Neural progenitor cell (in vitro differentiated cells): ENCODE results near the gene SPHKAP. TPM values are rescaled to one million over a fixed set of nuclear protein-coding genes. Genes with fewer than 3 reads are reported as not detected.
A peak's percentile ranks its signal among the peaks of the same experiment; 100 is the strongest.
"Not testable (repeated sequence)": the region's sequence is repeated elsewhere in the genome, so short reads cannot be mapped to it uniquely, and the experiment has no call there.

ENCODE experiments used
- DNase-seq: peaks from one replicate; pipeline ENCODE4 v3.0.0-alpha.2; 2016; ENCODE audit warnings: low spot score
- H2AFZ ChIP-seq: fragments of 200-600 bp; sonication (generic); replicated peaks from 2 replicates; pipeline ENCODE4 v1.6.1; 2016; ENCODE audit warnings: antibody characterized with exemption
- H3F3A ChIP-seq: fragments of 200-600 bp; sonication (generic); 2 replicates; pipeline ENCODE4 v1.6.1; 2016; ENCODE audit warnings: antibody characterized with exemption, low read depth
- H3K27ac ChIP-seq: fragments of 200-600 bp; sonication (generic); 2 replicates; pipeline ENCODE4 v1.5.1; 2016; ENCODE audit warnings: mild to moderate bottlenecking
- H3K27me3 ChIP-seq: fragments of 200-600 bp; sonication (generic); 2 replicates; pipeline ENCODE4 v1.6.1; 2016; ENCODE audit warnings: mild to moderate bottlenecking, moderate library complexity
- H3K36me3 ChIP-seq: fragments of 200-600 bp; sonication (generic); 2 replicates; pipeline ENCODE4 v1.5.1; 2016
- H3K4me1 ChIP-seq: fragments of 200-600 bp; sonication (generic); 2 replicates; pipeline ENCODE4 v1.6.1; 2016; ENCODE audit warnings: mixed run types
- H3K4me2 ChIP-seq: fragments of 200-600 bp; sonication (generic); 2 replicates; pipeline ENCODE4 v1.6.1; 2016
- H3K4me3 ChIP-seq: fragments of 200-600 bp; sonication (generic); 2 replicates; pipeline ENCODE4 v1.5.1; 2016
- H3K79me2 ChIP-seq: fragments of 200-600 bp; sonication (generic); 2 replicates; pipeline ENCODE4 v1.6.1; 2016; ENCODE audit warnings: low read depth
- H3K9ac ChIP-seq: fragments of 200-600 bp; sonication (generic); 2 replicates; pipeline ENCODE4 v1.6.1; 2016
- H3K9me3 ChIP-seq: fragments of 200-600 bp; sonication (generic); 2 replicates; pipeline ENCODE4 v1.5.1; 2016; ENCODE audit warnings: low read depth
- H4K20me1 ChIP-seq: fragments of 200-600 bp; sonication (generic); 2 replicates; pipeline ENCODE4 v1.6.1; 2016; ENCODE audit warnings: low read depth
- H3K27ac Mint-ChIP-seq: 3 replicates; pipeline ENCODE4 v1.8.0; 2021; ENCODE audit warnings: mixed read lengths
- H3K27me3 Mint-ChIP-seq: 2 replicates; pipeline ENCODE4 v1.8.0; 2022; ENCODE audit warnings: low read depth, mild to moderate bottlenecking, inconsistent platforms, moderate library complexity, mixed read lengths; ENCODE audit not compliant: insufficient read depth
- H3K36me3 Mint-ChIP-seq: 3 replicates; pipeline ENCODE4 v1.8.0; 2021; ENCODE audit warnings: mixed read lengths
- H3K4me1 Mint-ChIP-seq: 3 replicates; pipeline ENCODE4 v1.8.0; 2021; ENCODE audit warnings: mixed read lengths
- H3K4me3 Mint-ChIP-seq: 3 replicates; pipeline ENCODE4 v1.8.0; 2021; ENCODE audit warnings: mild to moderate bottlenecking, moderate library complexity, mixed read lengths
- H3K9me3 Mint-ChIP-seq: 3 replicates; pipeline ENCODE4 v1.8.0; 2020; ENCODE audit warnings: mixed read lengths
- CTCF ChIP-seq: fragments of 200-600 bp; sonication (generic); IDR thresholded peaks from 2 replicates; pipeline ENCODE4 v1.5.1; 2017; ENCODE audit warnings: antibody characterized with exemption, mild to moderate bottlenecking
- EZH2 ChIP-seq: fragments of 200-600 bp; sonication (generic); IDR thresholded peaks from 2 replicates; pipeline ENCODE4 v1.6.1; 2017; ENCODE audit warnings: antibody characterized with exemption, mild to moderate bottlenecking, moderate library complexity
- EZH2phosphoT487 ChIP-seq: fragments of 200-600 bp; sonication (generic); IDR thresholded peaks from 2 replicates; pipeline ENCODE4 v1.6.1; 2017; ENCODE audit warnings: antibody characterized with exemption
- total RNA-seq: library from RNA; depleted of rRNA; stranded (reverse); fragments of >200 nt; gene quantifications from 2 replicates; pipeline ENCODE4 v1.2.3, GENCODE V29; 2015; ENCODE audit warnings: low replicate concordance

SPHKAP gene
- total RNA-seq, 1 donor from 2014 or later = not detected

DNA sequence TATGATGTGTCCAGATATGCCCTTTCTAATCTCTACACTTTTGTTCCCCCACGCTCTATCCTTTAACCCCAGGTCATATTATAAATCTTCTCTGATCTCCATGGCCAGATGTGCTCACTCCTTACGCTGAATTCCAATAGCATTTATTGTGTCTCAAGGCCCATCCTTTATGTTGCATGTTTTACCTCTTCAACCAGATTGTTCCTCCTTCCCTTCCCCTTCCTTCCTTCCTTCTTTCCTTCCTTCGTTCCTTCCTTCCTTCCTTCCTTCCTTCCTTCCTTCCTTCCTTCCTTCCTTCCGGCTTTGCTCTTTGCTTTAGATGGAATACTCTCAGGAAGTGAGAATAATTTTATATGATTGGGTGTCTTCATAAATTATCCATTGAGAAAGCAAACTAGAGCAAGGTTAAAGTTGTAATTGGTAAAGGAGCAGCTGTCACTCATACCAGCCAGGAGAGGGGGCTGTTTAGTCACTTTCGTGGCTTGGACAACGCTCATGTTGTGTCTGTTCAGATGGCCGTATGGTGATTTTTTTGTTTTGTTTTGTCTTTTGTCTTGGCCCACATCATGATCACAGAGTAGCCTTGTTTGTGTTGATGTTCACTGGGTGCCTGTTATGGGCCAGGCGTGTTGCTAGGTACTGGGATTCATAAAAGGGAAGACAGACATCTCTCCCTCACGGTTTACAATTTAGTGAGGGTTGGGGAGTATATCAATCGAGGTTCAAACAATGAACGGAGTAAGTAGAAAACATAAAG, 242.0 kb downstream of the SPHKAP start:
- no peaks in the 10 kb centered on the region for H4K20me1 ChIP-seq
- no peaks in the 10 kb centered on the region for H3K36me3 ChIP-seq
- Mint-ChIP-seq H3K4me1 (peaks cover 2% of the 10 kb centered on the region), H3K9me3 (no peaks in the 10 kb centered on the region), H3K36me3 (no peaks in the 10 kb centered on the region), H3K4me3 (no peak overlapping the region), H3K27ac (no peak overlapping the region), H3K27me3 (peaks cover 3% of the 10 kb centered on the region)
- H3K79me2 ChIP-seq = no peaks in the 10 kb centered on the region
- H3K4me3 ChIP-seq = no peak overlapping the region
- peaks cover 5% of the 10 kb centered on the region for H3K4me1 ChIP-seq
- no peaks in the 10 kb centered on the region for H3K27me3 ChIP-seq
- H3K4me2 ChIP-seq = peak overlapping the region; percentile 41
- H3K9me3 ChIP-seq = no peaks in the 10 kb centered on the region
- H3F3A ChIP-seq = no peaks in the 10 kb centered on the region
- TF ChIP-seq CTCF = peak; percentile 86
- TF ChIP-seq EZH2 = no peak
- TF ChIP-seq EZH2phosphoT487 = no peak
- no peak overlapping the region for H3K9ac ChIP-seq
- DNase-seq = peak; percentile 83
- peak overlapping the region; percentile 99 for H2AFZ ChIP-seq
- no peak overlapping the region for H3K27ac ChIP-seq

DNA sequence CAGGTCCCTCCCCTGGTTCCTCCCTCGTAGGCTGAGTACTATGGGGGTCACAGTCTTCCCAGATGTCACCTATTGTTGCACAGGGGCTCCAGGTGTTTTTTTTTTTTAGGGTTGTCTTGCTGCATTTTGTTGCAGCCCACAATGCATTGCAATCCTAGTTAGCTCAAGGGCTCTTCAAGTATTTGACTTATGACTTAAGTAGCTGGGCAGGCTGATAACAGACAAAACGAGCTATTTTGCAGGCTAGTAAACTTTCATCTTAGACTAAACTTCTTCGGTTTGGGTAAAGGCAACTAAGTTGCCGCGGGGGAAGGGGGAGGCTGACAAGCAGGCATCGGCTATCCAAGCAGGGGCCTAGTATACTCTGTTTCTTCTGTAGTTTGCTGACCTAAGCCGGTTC, 245.2 kb downstream of the SPHKAP start:
- not testable (repeated sequence) for H3K4me1 Mint-ChIP-seq, H3K4me3 Mint-ChIP-seq, H4K20me1 ChIP-seq, H3K27me3 Mint-ChIP-seq, H3K4me2 ChIP-seq, DNase-seq, H3K27ac ChIP-seq, H3K36me3 Mint-ChIP-seq, H3K9me3 ChIP-seq, H3K36me3 ChIP-seq, H3K27me3 ChIP-seq, H3F3A ChIP-seq, H3K9me3 Mint-ChIP-seq, H3K79me2 ChIP-seq, H2AFZ ChIP-seq, H3K9ac ChIP-seq, H3K27ac Mint-ChIP-seq, H3K4me3 ChIP-seq, H3K4me1 ChIP-seq

- H3K36me3 Mint-ChIP-seq = no peaks in the 10 kb centered on the region
- H3K4me1 Mint-ChIP-seq = no peaks in the 10 kb centered on the region
- no peaks in the 10 kb centered on the region for H4K20me1 ChIP-seq
- no peaks in the 10 kb centered on the region for H3K9me3 ChIP-seq
- no peaks in the 10 kb centered on the region for H3K36me3 ChIP-seq
- H3K27me3 Mint-ChIP-seq = peaks cover 3% of the 10 kb centered on the region
- H3F3A ChIP-seq = no peaks in the 10 kb centered on the region
- no peak overlapping the region for H3K4me2 ChIP-seq
- no peak overlapping the region for H3K27ac Mint-ChIP-seq
- no peaks in the 10 kb centered on the region for H3K9me3 Mint-ChIP-seq
- no peak overlapping the region for H2AFZ ChIP-seq
- DNase-seq = peak; percentile 3
- no peaks in the 10 kb centered on the region for H3K4me1 ChIP-seq
- H3K9ac ChIP-seq = no peak overlapping the region
- no peak overlapping the region for H3K27ac ChIP-seq
- H3K79me2 ChIP-seq = no peaks in the 10 kb centered on the region
- H3K4me3 ChIP-seq = no peak overlapping the region
- no peak overlapping the region for H3K4me3 Mint-ChIP-seq
- no peaks in the 10 kb centered on the region for H3K27me3 ChIP-seq
- TF ChIP-seq CTCF (no peak), EZH2 (no peak), EZH2phosphoT487 (no peak)
These were observed 247.6 kb downstream of the SPHKAP start for GRCh38 chr2:227933884-227934283.

DNA sequence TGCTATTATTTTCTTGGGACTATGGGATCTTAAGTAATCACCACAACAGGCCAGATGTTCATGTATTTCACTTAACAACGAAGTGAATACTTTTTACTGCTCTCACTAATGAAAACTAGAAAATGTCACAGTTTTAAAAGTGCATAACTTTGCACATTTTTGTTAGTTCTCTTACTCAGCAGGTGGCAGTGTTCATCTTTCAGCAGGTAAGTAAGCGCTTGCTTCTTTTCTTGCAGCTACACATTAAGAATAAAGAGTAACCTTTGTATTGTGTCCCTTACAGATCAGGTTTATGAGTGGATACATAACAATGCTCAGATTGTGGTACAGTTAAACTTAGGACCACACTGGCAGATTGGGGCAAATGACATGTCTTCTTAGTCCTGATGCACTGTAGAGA, 249.1 kb downstream of the SPHKAP start:
- peaks cover 6% of the 10 kb centered on the region for H3K9me3 Mint-ChIP-seq
- H3K27me3 ChIP-seq = no peaks in the 10 kb centered on the region
- DNase-seq = no peak
- H3K4me1 ChIP-seq = no peaks in the 10 kb centered on the region
- no peaks in the 10 kb centered on the region for H3K36me3 ChIP-seq
- H3K27me3 Mint-ChIP-seq = peaks cover 3% of the 10 kb centered on the region
- no peaks in the 10 kb centered on the region for H3K36me3 Mint-ChIP-seq
- no peaks in the 10 kb centered on the region for H3F3A ChIP-seq
- H3K9ac ChIP-seq = no peak overlapping the region
- no peaks in the 10 kb centered on the region for H3K79me2 ChIP-seq
- no peak overlapping the region for H2AFZ ChIP-seq
- H4K20me1 ChIP-seq = no peaks in the 10 kb centered on the region
- no peak overlapping the region for H3K4me3 Mint-ChIP-seq
- no peak overlapping the region for H3K4me3 ChIP-seq
- H3K27ac Mint-ChIP-seq = no peak overlapping the region
- no peak overlapping the region for H3K27ac ChIP-seq
- H3K4me2 ChIP-seq = no peak overlapping the region
- no peak for TF ChIP-seq CTCF
- no peaks in the 10 kb centered on the region for H3K9me3 ChIP-seq
- no peaks in the 10 kb centered on the region for H3K4me1 Mint-ChIP-seq
